T-helper 2 cell treated with Interferon-gamma antibody and Interleukin-4, amounts not matched to agents 5 μg/mL and 100 μg/mL, for 36 hours (primary cell): ENCODE data around the gene ZCCHC7.
A peak's percentile ranks its signal among the peaks of the same experiment; 100 is the strongest.
"Not testable (repeated sequence)": the region's sequence is repeated elsewhere in the genome, so short reads cannot be mapped to it uniquely, and the experiment has no call there.

Source experiments
- DNase-seq: peaks from one replicate; pipeline ENCODE4 v3.0.0; 2021; ENCODE audit warnings: low spot score
- H3K27ac Mint-ChIP-seq: one replicate; pipeline ENCODE4 v1.8.0; 2021; ENCODE audit warnings: mild to moderate bottlenecking, mixed read lengths
- H3K27me3 Mint-ChIP-seq: one replicate; pipeline ENCODE4 v1.8.0; 2021; ENCODE audit warnings: low read depth, mixed read lengths
- H3K36me3 Mint-ChIP-seq: one replicate; pipeline ENCODE4 v1.8.0; 2021; ENCODE audit warnings: low read depth, mixed read lengths
- H3K4me1 Mint-ChIP-seq: one replicate; pipeline ENCODE4 v1.8.0; 2021; ENCODE audit warnings: low read depth, mixed read lengths
- H3K4me3 Mint-ChIP-seq: one replicate; pipeline ENCODE4 v1.8.0; 2022; ENCODE audit warnings: mild to moderate bottlenecking, moderate library complexity, mixed read lengths
- H3K9me3 Mint-ChIP-seq: one replicate; pipeline ENCODE4 v1.8.0; 2021; ENCODE audit warnings: mixed read lengths

The ZCCHC7 gene

DNA sequence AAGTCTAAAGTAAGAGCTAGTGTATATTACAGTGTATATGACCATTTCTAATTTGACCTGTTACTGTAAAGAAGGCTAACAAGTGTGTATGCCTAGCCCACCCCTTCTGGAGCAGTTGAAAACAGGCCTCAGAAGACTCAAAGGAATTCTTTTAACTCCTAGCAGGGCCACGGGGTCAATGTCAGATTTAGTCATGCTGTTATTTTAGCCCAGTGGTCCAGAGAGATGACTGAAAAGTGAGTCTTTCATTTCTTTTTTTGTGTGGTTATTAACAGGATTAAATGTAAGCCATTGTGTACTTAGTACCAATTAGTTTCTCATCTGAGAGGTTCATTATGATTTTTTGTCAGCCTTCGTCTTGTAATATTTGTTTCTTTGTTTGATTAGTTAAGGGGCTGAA is 24.4 kb downstream of the ZCCHC7 start:
- Mint-ChIP-seq H3K4me1 (peaks cover 30% of the 10 kb centered on the region), H3K27ac (peak overlapping the region; percentile 31), H3K27me3 (no peaks in the 10 kb centered on the region), H3K36me3 (peaks cover 40% of the 10 kb centered on the region), H3K9me3 (no peaks in the 10 kb centered on the region), H3K4me3 (no peak overlapping the region)
- DNase-seq, result no peak

DNA sequence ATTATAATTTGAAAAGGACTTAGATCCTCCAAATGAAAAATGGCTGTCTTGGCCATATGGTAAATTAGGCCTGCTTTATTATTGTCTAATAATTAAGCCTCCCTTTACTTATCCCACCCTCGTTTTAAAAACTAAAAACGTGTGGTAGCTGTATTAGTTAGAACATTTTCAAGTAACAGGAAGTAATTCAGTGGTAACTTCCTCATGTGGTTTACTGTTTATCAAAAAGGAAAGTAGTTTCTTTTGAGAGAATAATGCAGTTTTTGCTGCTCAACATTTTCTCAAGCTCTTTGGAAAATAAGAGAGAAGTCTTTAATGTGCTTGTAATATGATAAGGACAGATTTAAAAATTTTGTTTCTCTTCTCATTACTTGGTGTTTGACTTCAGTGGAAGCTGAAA is 26.0 kb downstream of the ZCCHC7 start:
- DNase-seq, result no peak

DNA sequence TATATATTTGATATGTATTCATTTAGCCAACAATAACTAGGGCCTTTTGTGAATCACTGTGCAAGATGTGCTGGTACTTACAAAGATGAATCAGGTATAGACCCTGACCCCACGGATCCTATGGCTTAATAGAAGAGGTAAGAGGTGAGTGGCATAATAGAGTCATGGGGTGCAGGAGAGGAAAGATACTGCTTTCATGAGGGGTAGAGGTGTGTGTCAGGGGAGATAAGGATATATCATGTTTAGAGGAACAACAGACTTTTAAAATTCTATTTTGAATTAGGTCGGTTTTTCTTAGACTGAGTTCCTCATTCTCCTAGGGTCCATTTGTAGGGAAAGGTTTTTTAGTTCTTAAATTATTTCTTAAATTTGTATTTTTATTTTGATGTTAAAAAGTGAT is 27.8 kb downstream of the ZCCHC7 start:
- no peak overlapping the region for H3K27ac Mint-ChIP-seq
- H3K27me3 Mint-ChIP-seq, result no peaks in the 10 kb centered on the region
- peaks cover 37% of the 10 kb centered on the region for H3K36me3 Mint-ChIP-seq
- H3K4me1 Mint-ChIP-seq, result peaks cover 34% of the 10 kb centered on the region
- DNase-seq, result no peak
- no peaks in the 10 kb centered on the region for H3K9me3 Mint-ChIP-seq
- no peak overlapping the region for H3K4me3 Mint-ChIP-seq

More for the DNA sequence above, 26.0 kb downstream of the ZCCHC7 start:
- H3K9me3 Mint-ChIP-seq, result no peaks in the 10 kb centered on the region
- peak overlapping the region; percentile 67 for H3K4me3 Mint-ChIP-seq
- no peaks in the 10 kb centered on the region for H3K27me3 Mint-ChIP-seq
- H3K4me1 Mint-ChIP-seq, result peaks cover 28% of the 10 kb centered on the region
- H3K27ac Mint-ChIP-seq, result peak overlapping the region; percentile 79
- peaks cover 36% of the 10 kb centered on the region for H3K36me3 Mint-ChIP-seq

DNA sequence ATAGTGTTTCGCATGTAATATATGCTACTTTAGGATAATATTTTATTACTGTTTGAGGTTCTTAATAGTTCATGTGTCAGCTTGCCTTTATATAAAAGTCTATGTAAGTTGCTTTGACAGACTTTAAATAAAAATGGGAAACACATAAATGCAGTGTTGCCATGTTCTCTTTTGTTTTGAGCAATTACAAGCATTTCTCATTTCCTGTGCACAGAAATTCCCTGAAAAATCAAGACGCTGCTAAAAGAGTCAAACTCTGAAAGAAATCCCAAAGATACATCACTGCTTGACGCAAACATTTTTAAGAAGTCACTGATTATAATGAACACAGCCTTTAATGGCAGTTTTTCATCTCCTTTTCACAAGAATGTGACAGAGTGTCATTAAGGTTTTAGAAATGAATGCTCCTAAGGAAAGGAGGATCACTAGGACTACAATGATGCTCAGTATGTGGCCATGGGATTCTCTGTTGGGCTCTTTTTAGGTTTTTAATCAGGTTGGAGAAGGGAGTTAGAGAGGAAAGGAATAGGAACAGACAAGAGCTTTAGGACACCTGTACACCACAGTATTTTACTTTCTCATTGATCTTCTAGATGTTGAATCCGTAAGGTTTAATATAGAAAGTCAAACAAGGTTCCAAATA is 29.4 kb downstream of the ZCCHC7 start:
- H3K27ac Mint-ChIP-seq, result no peak overlapping the region
- no peaks in the 10 kb centered on the region for H3K9me3 Mint-ChIP-seq
- H3K27me3 Mint-ChIP-seq, result no peaks in the 10 kb centered on the region
- no peak overlapping the region for H3K4me3 Mint-ChIP-seq
- H3K36me3 Mint-ChIP-seq, result peaks cover 46% of the 10 kb centered on the region
- DNase-seq, result no peak
- H3K4me1 Mint-ChIP-seq, result peaks cover 30% of the 10 kb centered on the region

DNA sequence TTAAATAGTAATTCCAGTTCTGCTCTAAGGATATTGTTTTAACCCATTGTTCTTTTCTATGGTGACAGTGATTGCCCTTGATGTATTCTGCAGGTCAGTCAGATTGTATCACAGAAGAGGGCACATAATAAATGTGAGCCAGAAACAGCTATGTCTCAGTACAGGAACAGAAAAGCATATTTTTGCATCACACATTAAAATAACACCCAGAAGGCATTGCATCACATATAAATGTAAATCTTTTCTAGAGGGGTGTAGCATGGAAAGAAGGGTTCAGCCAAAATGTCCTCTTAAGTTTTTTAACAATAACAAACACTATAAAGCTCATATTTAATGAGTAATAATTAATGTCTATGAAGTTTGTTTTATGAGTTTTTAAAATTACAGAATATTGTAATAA is 30.0 kb downstream of the ZCCHC7 start:
- peaks cover 28% of the 10 kb centered on the region for H3K4me1 Mint-ChIP-seq
- no peak overlapping the region for H3K27ac Mint-ChIP-seq
- no peak for DNase-seq
- no peak overlapping the region for H3K4me3 Mint-ChIP-seq
- peaks cover 45% of the 10 kb centered on the region for H3K36me3 Mint-ChIP-seq
- H3K9me3 Mint-ChIP-seq, result no peaks in the 10 kb centered on the region
- no peaks in the 10 kb centered on the region for H3K27me3 Mint-ChIP-seq

DNA sequence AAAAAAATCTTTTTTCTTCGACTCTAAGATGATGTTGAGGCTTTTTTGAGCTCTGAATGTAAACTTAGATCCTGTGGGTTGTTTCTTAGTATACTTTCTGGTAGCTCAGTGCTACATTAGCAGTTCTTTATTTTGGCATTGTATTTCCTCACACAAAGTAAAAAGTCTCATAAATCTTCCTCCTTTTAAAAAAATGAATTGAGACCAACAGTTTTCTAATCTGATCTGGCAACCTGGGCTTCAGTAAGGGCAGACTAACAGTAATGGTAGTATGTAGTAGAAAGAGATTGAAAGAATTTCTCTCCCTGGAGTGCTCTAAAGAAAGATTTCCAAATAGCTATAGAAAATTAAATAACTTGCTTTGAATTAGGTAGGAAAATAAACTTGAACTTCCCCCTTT is 31.4 kb downstream of the ZCCHC7 start:
- Mint-ChIP-seq H3K27me3 (no peaks in the 10 kb centered on the region), H3K36me3 (peaks cover 52% of the 10 kb centered on the region), H3K9me3 (no peaks in the 10 kb centered on the region), H3K4me1 (peaks cover 30% of the 10 kb centered on the region), H3K27ac (no peak overlapping the region), H3K4me3 (no peak overlapping the region)
- DNase-seq, result no peak

DNA sequence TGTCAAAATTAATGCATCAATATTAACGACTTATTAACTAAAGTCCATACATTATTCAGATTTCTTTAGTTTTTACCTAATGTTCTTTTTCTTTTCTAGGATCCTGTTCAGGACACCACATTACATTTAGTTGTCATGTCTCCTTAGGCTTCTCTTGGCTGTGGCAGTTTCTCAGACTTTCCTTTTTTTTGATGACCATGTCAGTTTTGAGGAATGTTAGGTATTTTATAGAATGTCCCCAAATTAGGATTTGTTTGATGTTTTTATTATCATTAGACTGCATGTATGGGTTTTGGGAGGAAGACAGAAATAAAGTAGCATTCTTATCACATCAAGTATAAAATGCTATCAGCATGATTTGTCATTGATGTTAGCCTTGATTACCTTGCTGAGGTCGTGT is 32.0 kb downstream of the ZCCHC7 start:
- Mint-ChIP-seq H3K36me3 (peaks cover 52% of the 10 kb centered on the region), H3K4me3 (no peak overlapping the region), H3K4me1 (peaks cover 32% of the 10 kb centered on the region), H3K9me3 (no peaks in the 10 kb centered on the region), H3K27ac (no peak overlapping the region), H3K27me3 (no peaks in the 10 kb centered on the region)
- DNase-seq, result no peak

DNA sequence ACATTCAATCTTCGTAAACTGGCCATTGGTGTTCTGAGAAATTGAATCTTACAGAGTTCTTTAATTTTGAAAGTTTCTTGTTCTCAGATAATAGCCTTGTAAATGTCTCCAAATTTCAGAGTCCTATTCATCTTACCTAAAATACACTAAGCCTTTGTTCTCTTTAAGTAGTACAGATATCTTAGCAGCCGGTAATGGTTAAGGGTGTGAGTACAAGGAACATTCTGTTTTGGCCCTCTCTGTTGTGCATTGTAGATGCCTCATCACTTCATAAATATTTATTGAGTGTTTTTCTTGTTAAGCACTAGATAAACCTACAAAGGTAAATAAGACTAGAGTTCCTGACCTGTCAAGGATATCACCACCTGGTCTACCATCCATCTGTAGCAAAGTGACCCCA is 35.2 kb downstream of the ZCCHC7 start:
- H3K27ac Mint-ChIP-seq, result no peak overlapping the region
- H3K27me3 Mint-ChIP-seq, result no peaks in the 10 kb centered on the region
- H3K36me3 Mint-ChIP-seq, result peaks cover 53% of the 10 kb centered on the region
- no peak for DNase-seq
- peaks cover 29% of the 10 kb centered on the region for H3K4me1 Mint-ChIP-seq
- no peak overlapping the region for H3K4me3 Mint-ChIP-seq
- no peaks in the 10 kb centered on the region for H3K9me3 Mint-ChIP-seq

DNA sequence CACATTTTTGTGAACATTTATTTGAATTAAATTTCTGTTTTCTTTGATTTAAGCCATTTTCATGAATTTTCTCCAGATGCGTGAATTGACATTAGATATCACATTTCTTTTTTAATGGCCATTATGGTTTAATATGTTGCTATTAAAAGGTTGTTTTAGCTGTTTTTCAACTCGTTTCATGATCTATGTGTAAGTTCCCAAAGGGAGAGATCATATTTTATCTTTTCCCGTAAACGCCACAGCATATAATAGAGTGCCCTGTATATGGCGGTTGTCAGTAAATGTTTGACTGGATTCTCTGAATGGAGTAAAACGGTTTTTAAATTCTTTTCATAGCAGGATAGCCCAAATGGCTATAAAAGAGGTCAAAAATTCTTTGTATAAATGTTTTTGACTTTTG is 35.8 kb downstream of the ZCCHC7 start:
- H3K27me3 Mint-ChIP-seq, result no peaks in the 10 kb centered on the region
- no peaks in the 10 kb centered on the region for H3K9me3 Mint-ChIP-seq
- H3K36me3 Mint-ChIP-seq, result peaks cover 53% of the 10 kb centered on the region
- peaks cover 29% of the 10 kb centered on the region for H3K4me1 Mint-ChIP-seq
- no peak for DNase-seq
- H3K27ac Mint-ChIP-seq, result no peak overlapping the region
- no peak overlapping the region for H3K4me3 Mint-ChIP-seq

DNA sequence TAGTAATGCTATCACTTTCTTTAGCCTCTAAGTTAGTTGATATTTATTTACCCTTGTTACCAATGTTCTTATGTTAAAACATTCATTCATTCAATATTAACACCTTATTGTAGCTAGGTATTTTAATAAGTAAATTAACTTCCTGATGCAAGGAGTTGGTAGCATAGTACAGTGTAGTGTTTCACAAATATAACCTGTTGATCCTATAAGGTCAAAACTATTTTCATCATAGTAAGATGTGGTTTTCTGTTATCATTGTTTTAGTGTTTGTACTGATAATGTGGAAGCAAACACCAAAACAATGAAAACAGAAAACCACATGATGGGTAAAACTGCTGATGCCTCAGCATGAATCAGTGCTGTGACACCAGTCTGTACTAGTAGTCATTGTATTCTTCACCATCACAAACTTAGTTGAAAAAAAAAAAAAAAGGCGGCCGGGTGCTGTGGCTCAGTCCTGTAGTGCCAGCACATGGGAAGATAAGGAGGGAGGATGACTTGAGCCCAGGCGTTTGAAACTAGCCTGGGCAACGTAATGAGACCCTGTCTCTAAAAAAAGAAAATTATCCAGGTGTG is 36.5 kb downstream of the ZCCHC7 start:
- peak; percentile 15 for DNase-seq
- no peaks in the 10 kb centered on the region for H3K9me3 Mint-ChIP-seq

DNA sequence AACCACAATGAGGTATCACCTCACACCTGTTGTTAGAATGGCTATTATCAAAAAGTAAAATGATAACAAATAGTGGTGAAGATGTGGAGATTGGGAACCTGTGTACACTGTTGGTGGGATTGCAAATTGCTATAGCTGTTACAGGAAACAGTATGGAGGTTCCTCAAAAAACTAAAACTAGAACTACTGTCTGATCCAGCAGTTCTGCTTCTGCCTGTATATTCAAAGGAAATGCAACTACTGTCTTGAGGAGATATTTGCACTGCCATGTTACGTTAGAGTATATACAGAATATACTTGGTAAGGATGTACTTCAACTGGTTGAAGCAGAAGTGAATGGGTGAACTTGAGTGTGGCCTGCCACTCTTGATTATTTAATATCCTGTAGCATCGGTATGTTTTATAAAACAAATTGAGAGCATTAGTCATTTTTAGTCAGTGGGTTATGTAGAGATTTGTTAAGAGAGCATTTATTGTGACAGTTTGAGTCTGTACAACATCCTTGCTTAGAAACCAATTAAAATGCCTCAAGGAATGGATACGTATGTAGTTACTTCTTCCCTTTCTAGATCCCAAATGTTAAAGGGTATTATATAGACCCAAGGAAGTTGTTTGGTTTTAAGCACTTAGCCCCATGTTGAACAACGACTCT is 37.5 kb downstream of the ZCCHC7 start:
- Mint-ChIP-seq H3K4me1 (peaks cover 22% of the 10 kb centered on the region), H3K27ac (no peak overlapping the region), H3K9me3 (no peaks in the 10 kb centered on the region), H3K36me3 (peaks cover 54% of the 10 kb centered on the region), H3K27me3 (no peaks in the 10 kb centered on the region), H3K4me3 (no peak overlapping the region)
- no peak for DNase-seq

More for the DNA sequence above, 36.5 kb downstream of the ZCCHC7 start:
- H3K27ac Mint-ChIP-seq, result peak overlapping the region; percentile 37
- H3K4me1 Mint-ChIP-seq, result peaks cover 27% of the 10 kb centered on the region
- H3K4me3 Mint-ChIP-seq, result peak overlapping the region; percentile 44
- no peaks in the 10 kb centered on the region for H3K27me3 Mint-ChIP-seq
- H3K36me3 Mint-ChIP-seq, result peaks cover 56% of the 10 kb centered on the region

DNA sequence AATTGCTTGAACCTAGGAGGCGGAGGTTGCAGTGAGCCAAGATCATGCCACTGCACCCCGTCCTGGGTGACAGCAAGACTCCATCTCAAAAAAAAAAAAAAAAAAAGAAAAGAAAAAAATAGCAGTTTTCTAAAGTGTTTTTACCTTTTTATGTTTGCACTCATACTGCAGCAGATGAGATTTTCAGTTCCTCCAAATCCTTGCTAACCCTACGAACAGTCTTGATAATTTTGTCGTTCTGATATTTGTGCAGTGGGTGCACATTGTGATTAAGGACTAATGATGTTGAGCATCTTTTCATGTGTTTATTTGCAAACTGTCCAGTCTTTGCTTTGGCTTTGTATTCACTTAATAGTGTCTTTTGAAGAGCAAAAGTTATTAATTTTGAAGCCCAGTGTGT is 42.9 kb downstream of the ZCCHC7 start:
- H3K27ac Mint-ChIP-seq, result no peak overlapping the region
- H3K9me3 Mint-ChIP-seq, result no peaks in the 10 kb centered on the region
- H3K4me1 Mint-ChIP-seq, result peaks cover under 1% of the 10 kb centered on the region
- H3K27me3 Mint-ChIP-seq, result no peaks in the 10 kb centered on the region
- no peak for DNase-seq
- H3K36me3 Mint-ChIP-seq, result peaks cover 44% of the 10 kb centered on the region
- H3K4me3 Mint-ChIP-seq, result no peak overlapping the region

DNA sequence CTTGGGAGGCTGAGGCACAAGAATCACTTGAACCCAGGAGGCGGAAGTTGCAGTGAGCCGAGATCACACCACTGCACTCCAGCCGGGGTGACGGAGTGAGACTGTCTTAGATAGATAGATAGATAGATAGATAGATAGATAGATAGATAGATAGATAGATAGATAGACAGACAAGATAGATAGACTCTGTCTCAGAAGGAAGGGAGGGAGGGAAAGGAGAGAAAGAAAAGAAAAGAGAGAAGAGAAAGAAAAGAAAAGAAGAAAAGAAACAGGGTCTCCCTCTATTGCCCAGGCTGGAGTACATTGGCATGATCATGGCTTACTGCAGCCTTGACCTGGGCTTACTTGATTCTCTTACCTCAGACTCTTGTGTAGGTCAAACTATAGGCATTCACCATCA is 44.0 kb downstream of the ZCCHC7 start:
- H3K4me3 Mint-ChIP-seq, H3K27ac Mint-ChIP-seq, H3K4me1 Mint-ChIP-seq: not testable (repeated sequence)

DNA sequence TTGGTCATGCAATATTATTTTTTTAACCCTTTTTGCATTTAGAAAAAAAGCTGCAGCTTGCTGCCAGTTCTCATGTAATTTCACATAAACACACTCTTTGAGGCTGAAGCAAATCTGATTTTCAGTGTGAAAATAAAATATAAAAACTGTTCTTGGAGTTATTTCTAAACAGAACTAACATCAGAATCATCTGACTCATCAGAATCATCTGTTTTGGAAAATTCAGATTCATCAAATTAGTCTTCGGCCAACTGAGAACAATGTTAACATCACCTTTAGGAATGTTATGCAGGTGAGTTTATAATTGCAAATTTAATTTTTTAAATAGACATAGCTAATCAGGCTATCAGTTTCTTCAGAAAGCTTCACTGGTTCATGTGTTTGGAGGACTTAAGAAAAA is 45.3 kb downstream of the ZCCHC7 start:
- peaks cover 1% of the 10 kb centered on the region for H3K4me1 Mint-ChIP-seq
- H3K9me3 Mint-ChIP-seq, result no peaks in the 10 kb centered on the region
- H3K27me3 Mint-ChIP-seq, result no peaks in the 10 kb centered on the region
- H3K27ac Mint-ChIP-seq, result no peak overlapping the region
- H3K36me3 Mint-ChIP-seq, result peaks cover 42% of the 10 kb centered on the region
- no peak for DNase-seq
- H3K4me3 Mint-ChIP-seq, result no peak overlapping the region

More for the DNA sequence above, 44.0 kb downstream of the ZCCHC7 start:
- H3K27me3 Mint-ChIP-seq, DNase-seq, H3K9me3 Mint-ChIP-seq: not testable (repeated sequence)
- H3K36me3 Mint-ChIP-seq, result peaks cover 46% of the 10 kb centered on the region
